H7 (cell line): ENCODE measurements around the gene PRDM1. TPM values are rescaled to one million over a fixed set of nuclear protein-coding genes. Genes with fewer than 3 reads are reported as not detected.

Experiments used
- DNase-seq: peaks from one replicate; pipeline ENCODE4 v3.0.0; 2012
- H3K27me3 ChIP-seq: 2 replicates; pipeline ENCODE4 v1.6.0; 2011; ENCODE audit warnings: mild to moderate bottlenecking, low read length; ENCODE audit not compliant: control insufficient read depth, insufficient read depth
- H3K36me3 ChIP-seq: replicated peaks from 2 replicates; pipeline ENCODE4 v1.5.1; 2011; ENCODE audit warnings: low read length; ENCODE audit not compliant: control insufficient read depth, insufficient read depth
- H3K4me3 ChIP-seq: 2 replicates; pipeline ENCODE4 v1.5.1; 2011; ENCODE audit warnings: low read depth, mild to moderate bottlenecking, control low read depth, low read length, moderate library complexity; ENCODE audit not compliant: insufficient read depth
- total RNA-seq: library from RNA; depleted of rRNA; stranded (reverse); fragments of >200 nt; shearing (Covaris generic); gene quantifications from 2 replicates; pipeline ENCODE4 v1.2.3, GENCODE V29; 2014

PRDM1 gene
- total RNA-seq, 1 experiment from 2014 or later: 2.4 TPM

- Histone ChIP-seq H3K27me3 (peaks cover 2% of the 10 kb centered on the region), H3K4me3 (no peak overlapping the region), H3K36me3 (no peaks in the 10 kb centered on the region)
- no peak for DNase-seq
These were observed 5.4 kb upstream of the PRDM1 start for GRCh38 chr6:106080763-106081095.

GRCh38 chr6:106081715-106082114 is 4.4 kb upstream of the PRDM1 start:
- no peak for DNase-seq
- Histone ChIP-seq H3K36me3 (no peaks in the 10 kb centered on the region), H3K4me3 (no peak overlapping the region), H3K27me3 (peaks cover 8% of the 10 kb centered on the region)

GRCh38 chr6:106082735-106083398 is 3.3 kb upstream of the PRDM1 start:
- no peak for DNase-seq
- peaks cover 13% of the 10 kb centered on the region for H3K27me3 ChIP-seq
- H3K36me3 ChIP-seq: no peaks in the 10 kb centered on the region
- H3K4me3 ChIP-seq: no peak overlapping the region

GRCh38 chr6:106083618-106084017 is 2.5 kb upstream of the PRDM1 start:
- Histone ChIP-seq H3K36me3 (no peaks in the 10 kb centered on the region), H3K27me3 (peaks cover 15% of the 10 kb centered on the region), H3K4me3 (no peak overlapping the region)
- DNase-seq: no peak

GRCh38 chr6:106084106-106084988 is 1.8 kb upstream of the PRDM1 start:
- DNase-seq: peak; percentile 70
- H3K27me3 ChIP-seq: peaks cover 15% of the 10 kb centered on the region
- H3K4me3 ChIP-seq: no peak overlapping the region
- no peaks in the 10 kb centered on the region for H3K36me3 ChIP-seq

- no peak for DNase-seq
- H3K27me3 ChIP-seq: peaks cover 15% of the 10 kb centered on the region
- no peak overlapping the region for H3K4me3 ChIP-seq
These were observed 996 bp upstream of the PRDM1 start for GRCh38 chr6:106084989-106085691.

GRCh38 chr6:106085692-106085983 is 498 bp upstream of the PRDM1 start:
- no peak for DNase-seq
- Histone ChIP-seq H3K36me3 (no peaks in the 10 kb centered on the region), H3K4me3 (peak overlapping the region; percentile 45), H3K27me3 (peaks cover 15% of the 10 kb centered on the region)

More at GRCh38 chr6:106084989-106085691, 996 bp upstream of the PRDM1 start:
- no peaks in the 10 kb centered on the region for H3K36me3 ChIP-seq

- peak overlapping the region; percentile 45; the same call in 1 of the 2 replicates for H3K4me3 ChIP-seq
- DNase-seq: no peak
- H3K36me3 ChIP-seq: no peaks in the 10 kb centered on the region
- peaks cover 15% of the 10 kb centered on the region for H3K27me3 ChIP-seq
These were observed 659 bp downstream of the PRDM1 start for GRCh38 chr6:106086814-106087175.

GRCh38 chr6:106087548-106088325 is 1.6 kb downstream of the PRDM1 start:
- Histone ChIP-seq H3K36me3 (no peaks in the 10 kb centered on the region), H3K4me3 (peak overlapping the region; percentile 19; the same call in 1 of the 2 replicates), H3K27me3 (peaks cover 15% of the 10 kb centered on the region)
- DNase-seq: peak; percentile 32

GRCh38 chr6:106090001-106090400 is 3.9 kb downstream of the PRDM1 start:
- no peaks in the 10 kb centered on the region for H3K36me3 ChIP-seq
- DNase-seq: no peak
- H3K4me3 ChIP-seq: no peak overlapping the region
- peaks cover 15% of the 10 kb centered on the region for H3K27me3 ChIP-seq

- peaks cover 4% of the 10 kb centered on the region for H3K27me3 ChIP-seq
- no peak overlapping the region for H3K4me3 ChIP-seq
- no peak for DNase-seq
- H3K36me3 ChIP-seq: no peaks in the 10 kb centered on the region
These were observed 6.1 kb downstream of the PRDM1 start for GRCh38 chr6:106092279-106092678.

- H3K36me3 ChIP-seq: no peaks in the 10 kb centered on the region
- H3K4me3 ChIP-seq: no peak overlapping the region
- peaks cover 14% of the 10 kb centered on the region for H3K27me3 ChIP-seq
- DNase-seq: no peak
These were observed 8.3 kb downstream of the PRDM1 start for GRCh38 chr6:106094261-106094963.

GRCh38 chr6:106094964-106095335 is 8.8 kb downstream of the PRDM1 start:
- H3K4me3 ChIP-seq: no peak overlapping the region
- DNase-seq: no peak
- peaks cover 16% of the 10 kb centered on the region for H3K27me3 ChIP-seq
- no peaks in the 10 kb centered on the region for H3K36me3 ChIP-seq
